HepG2 (cell line): ENCODE data around the gene RAB20. TPM values are rescaled to one million over a fixed set of nuclear protein-coding genes. Genes with fewer than 3 reads are reported as not detected.

Experiments used
- CBFB ChIP-seq: sonication (generic); formaldehyde crosslinking; IDR thresholded peaks from 2 replicates; pipeline ENCODE4 v1.4.0; 2020; ENCODE audit warnings: missing genetic modification reagents
- FOSL2 ChIP-seq: sonication (generic); formaldehyde crosslinking; IDR thresholded peaks from 2 replicates; pipeline ENCODE4 v1.4.0; 2020; ENCODE audit warnings: missing genetic modification reagents
- FOXO1 ChIP-seq: sonication (generic); formaldehyde crosslinking; IDR thresholded peaks from 2 replicates; pipeline ENCODE4 v1.4.0; 2020; ENCODE audit warnings: missing genetic modification reagents
- HOXA3 ChIP-seq: sonication (generic); formaldehyde crosslinking; IDR thresholded peaks from 2 replicates; pipeline ENCODE4 v1.5.0; 2020; ENCODE audit warnings: missing genetic modification reagents
- NCOA2 ChIP-seq: sonication (generic); formaldehyde crosslinking; IDR thresholded peaks from 2 replicates; pipeline ENCODE4 v1.8.0; 2022; ENCODE audit warnings: inconsistent platforms
- NCOR1 ChIP-seq: fragments of 200-600 bp; sonication (generic); IDR thresholded peaks from 2 replicates; pipeline ENCODE4 v1.7.0; 2017; ENCODE audit warnings: antibody characterized with exemption, low read length, borderline replicate concordance
- PHF21A ChIP-seq: sonication (generic); formaldehyde crosslinking; IDR thresholded peaks from 2 replicates; pipeline ENCODE4 v1.5.0; 2020; ENCODE audit warnings: mild to moderate bottlenecking, missing genetic modification reagents
- RAD21 ChIP-seq: fragments of 450-650 bp; formaldehyde crosslinking; IDR thresholded peaks from 2 replicates; pipeline ENCODE4 v1.5.0; 2020; ENCODE audit warnings: mild to moderate bottlenecking
- SOX13 ChIP-seq, 3 experiments: fragments of 450-650 bp in 1 of 3; sonication (generic) in 1 of 3; formaldehyde crosslinking in 1 of 3; IDR thresholded peaks in 2 of 3; conservative IDR thresholded peaks in 1 of 3; 2 replicates each; pipeline versions ENCODE4 v1.5.0 to v1.6.1; 2016 to 2020; ENCODE audit warnings: antibody characterized with exemption in 1 of 3, mild to moderate bottlenecking in 1 of 3, missing compliant biosample characterization in 1 of 3, missing genetic modification reagents in 1 of 3, moderate library complexity in 1 of 3
- SOX6 ChIP-seq, 2 experiments: fragments of 450-650 bp in 1 of 2; sonication (generic) in 1 of 2; formaldehyde crosslinking in 1 of 2; IDR thresholded peaks; 2 replicates each; pipeline versions ENCODE4 v1.4.0 to v1.6.1; 2017 to 2020; ENCODE audit warnings: antibody characterized with exemption in 1 of 2, mild to moderate bottlenecking in 1 of 2, missing genetic modification reagents in 1 of 2
- TCF7 ChIP-seq: sonication (generic); IDR thresholded peaks from 2 replicates; pipeline ENCODE4 v1.6.1; 2016; ENCODE audit warnings: antibody characterized with exemption, low read depth
- WIZ ChIP-seq: sonication (generic); formaldehyde crosslinking; IDR thresholded peaks from 2 replicates; pipeline ENCODE4 v1.5.1; 2020; ENCODE audit warnings: mild to moderate bottlenecking, missing genetic modification reagents
- ZNF687 ChIP-seq: sonication (generic); formaldehyde crosslinking; IDR thresholded peaks from 2 replicates; pipeline ENCODE4 v1.5.1; 2020; ENCODE audit warnings: mild to moderate bottlenecking, missing genetic modification reagents, moderate library complexity
- polyA plus RNA-seq, 8 experiments: library from polyadenylated mRNA; depleted of rRNA in 3 of 8; stranded (reverse) in 7 of 8; unstranded in 1 of 8; fragments of >200 nt; fragmentation: Illumina TruSeq in 4 of 8; extraction: Trizol in 4 of 8; gene quantifications; 2 replicates each; pipeline versions ENCODE4 v1.2.1 to v1.2.3, GENCODE V29; 2011 to 2016; ENCODE audit warnings: low read depth in 4 of 8, missing spikeins in 1 of 8, mixed read lengths in 1 of 8; ENCODE audit not compliant: insufficient read depth in 1 of 8
- total RNA-seq, 5 experiments: library from RNA; depleted of rRNA; stranded (reverse); fragments of >200 nt; fragmentation: Illumina TruSeq; extraction: Trizol; gene quantifications; 2 replicates each; pipeline ENCODE4 v1.2.3, GENCODE V29; 2016; ENCODE audit warnings: low read depth in 1 of 5
- TF ChIP-seq, protein P1 (sequence below): sonication (generic); formaldehyde crosslinking; IDR thresholded peaks from 2 replicates; pipeline ENCODE4 v1.4.0; 2020; ENCODE audit warnings: missing genetic modification reagents, mild to moderate bottlenecking, borderline replicate concordance
- TF ChIP-seq, protein P2 (sequence below): sonication (generic); IDR thresholded peaks from 2 replicates; pipeline ENCODE4 v1.6.1; 2016; ENCODE audit warnings: low read depth, borderline replicate concordance

The RAB20 gene
- total and polyA plus RNA-seq, 2 of the 13 experiments (the other 11 are each of a cell fraction or from before 2014, with no cell fraction given) = 15.6 to 30.5 TPM

DNA sequence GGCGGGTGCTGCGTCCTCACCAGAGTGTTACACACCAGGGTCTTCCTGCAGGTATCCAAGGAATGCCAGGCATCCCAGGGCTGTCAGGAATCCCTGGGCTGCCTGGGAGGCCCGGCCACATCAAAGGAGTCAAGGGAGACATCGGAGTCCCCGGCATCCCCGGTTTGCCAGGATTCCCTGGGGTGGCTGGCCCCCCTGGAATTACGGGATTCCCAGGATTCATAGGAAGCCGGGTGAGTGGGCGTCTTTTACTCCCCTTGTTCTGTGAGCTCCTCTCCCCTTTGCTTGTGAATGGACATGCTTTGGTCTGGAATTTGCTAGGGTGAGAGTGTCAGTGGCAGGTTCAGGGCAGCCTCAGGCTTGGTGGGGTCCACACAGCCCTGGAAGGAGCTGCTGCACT is 75.9 kb downstream of the RAB20 start (continued):
- TF ChIP-seq PHF21A (CRISPR knock-in tag) = peak; percentile 69
- TF ChIP-seq NCOR1 = peak; percentile 25; the same call in 1 of the 2 replicates
- TF ChIP-seq NCOA2 = peak; percentile 78
- no peak for TF ChIP-seq SOX6 (IDR thresholded peaks at IDR 0.05)
- TF ChIP-seq SOX6 (CRISPR knock-in tag; IDR thresholded peaks at IDR 0.05) = peak; percentile 69
- no peak for TF ChIP-seq RAD21 (CRISPR knock-in tag)
- TF ChIP-seq HOXA3 = 0 out of 2 replicates have a peak, but pooled peaks have one; percentile 22
- TF ChIP-seq ZNF687 (CRISPR knock-in tag) = peak; percentile 51
- no peak for TF ChIP-seq WIZ (CRISPR knock-in tag)
- TF ChIP-seq, protein P1, sequence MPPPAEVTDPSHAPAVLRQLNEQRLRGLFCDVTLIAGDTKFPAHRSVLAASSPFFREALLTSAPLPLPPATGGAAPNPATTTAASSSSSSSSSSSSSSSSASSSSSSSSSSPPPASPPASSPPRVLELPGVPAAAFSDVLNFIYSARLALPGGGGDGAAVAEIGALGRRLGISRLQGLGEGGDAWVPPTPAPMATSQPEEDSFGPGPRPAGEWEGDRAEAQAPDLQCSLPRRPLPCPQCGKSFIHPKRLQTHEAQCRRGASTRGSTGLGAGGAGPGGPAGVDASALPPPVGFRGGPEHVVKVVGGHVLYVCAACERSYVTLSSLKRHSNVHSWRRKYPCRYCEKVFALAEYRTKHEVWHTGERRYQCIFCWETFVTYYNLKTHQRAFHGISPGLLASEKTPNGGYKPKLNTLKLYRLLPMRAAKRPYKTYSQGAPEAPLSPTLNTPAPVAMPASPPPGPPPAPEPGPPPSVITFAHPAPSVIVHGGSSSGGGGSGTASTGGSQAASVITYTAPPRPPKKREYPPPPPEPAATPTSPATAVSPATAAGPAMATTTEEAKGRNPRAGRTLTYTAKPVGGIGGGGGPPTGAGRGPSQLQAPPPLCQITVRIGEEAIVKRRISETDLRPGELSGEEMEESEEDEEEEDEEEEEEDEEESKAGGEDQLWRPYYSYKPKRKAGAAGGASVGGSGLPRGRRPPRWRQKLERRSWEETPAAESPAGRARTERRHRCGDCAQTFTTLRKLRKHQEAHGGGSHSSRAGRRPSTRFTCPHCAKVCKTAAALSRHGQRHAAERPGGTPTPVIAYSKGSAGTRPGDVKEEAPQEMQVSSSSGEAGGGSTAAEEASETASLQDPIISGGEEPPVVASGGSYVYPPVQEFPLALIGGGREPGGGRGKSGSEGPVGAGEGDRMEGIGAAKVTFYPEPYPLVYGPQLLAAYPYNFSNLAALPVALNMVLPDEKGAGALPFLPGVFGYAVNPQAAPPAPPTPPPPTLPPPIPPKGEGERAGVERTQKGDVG (CRISPR knock-in tag) = 0 out of 2 replicates have a peak, but pooled peaks have one; percentile 30
- peak; percentile 35; the same call in 1 of the 2 replicates for TF ChIP-seq FOXO1 (CRISPR knock-in tag)
- peak; percentile 92 for TF ChIP-seq TCF7
- peak; percentile 62 for TF ChIP-seq FOSL2 (CRISPR knock-in tag)
- TF ChIP-seq CBFB = peak; percentile 97
- TF ChIP-seq, protein P2, sequence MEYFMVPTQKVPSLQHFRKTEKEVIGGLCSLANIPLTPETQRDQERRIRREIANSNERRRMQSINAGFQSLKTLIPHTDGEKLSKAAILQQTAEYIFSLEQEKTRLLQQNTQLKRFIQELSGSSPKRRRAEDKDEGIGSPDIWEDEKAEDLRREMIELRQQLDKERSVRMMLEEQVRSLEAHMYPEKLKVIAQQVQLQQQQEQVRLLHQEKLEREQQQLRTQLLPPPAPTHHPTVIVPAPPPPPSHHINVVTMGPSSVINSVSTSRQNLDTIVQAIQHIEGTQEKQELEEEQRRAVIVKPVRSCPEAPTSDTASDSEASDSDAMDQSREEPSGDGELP = peak; percentile 43; the same call in 1 of the 2 replicates
- no peak for TF ChIP-seq SOX13 (IDR thresholded peaks at IDR 0.05)
- TF ChIP-seq SOX13 (CRISPR knock-in tag; conservative IDR thresholded peaks at IDR 0.05 in 1 of 2, IDR thresholded peaks at IDR 0.05 in 1 of 2) = peak in 1 of 2 experiments; percentile 78; a peak in 2 of 4 replicates
